ENCODE measurements around the gene AHSP. TPM values are rescaled to one million over a fixed set of nuclear protein-coding genes. Genes with fewer than 3 reads are reported as not detected.
"Not testable (repeated sequence)": the region's sequence is repeated elsewhere in the genome, so short reads cannot be mapped to it uniquely, and the experiment has no call there.

AHSP gene
- total RNA-seq: not detected in 2 replicates

GRCh38 chr16:31527734-31528274 lies at the start of gene AHSP:
Gene AHSP, plus strand, starts transcription at chr16:31527900. Its CDS starts 240 bp downstream, at chr16:31528140.
- no peaks in the 10 kb centered on the region for H3K4me1 Mint-ChIP-seq (ENCODE audit: low read depth)
- H3K27me3 Mint-ChIP-seq (ENCODE audit: insufficient read depth): peaks cover 12% of the 10 kb centered on the region
- DNase-seq (ENCODE audit: low spot score): no peak
- no peaks in the 10 kb centered on the region for H3K9me3 Mint-ChIP-seq
- intact Hi-C loops (cut with micrococcal nuclease): no loop called here
- no peaks in the 10 kb centered on the region for H3K36me3 Mint-ChIP-seq (ENCODE audit: low read depth)
- no peak within 1 kb of the TSS for H3K27ac Mint-ChIP-seq
- H3K4me3 Mint-ChIP-seq: no peak within 1 kb of the TSS

- DNase-seq (ENCODE audit: low spot score): no peak
- Mint-ChIP-seq H3K27ac (no peak overlapping the region), H3K4me1 (ENCODE audit: low read depth) (peaks cover 14% of the 10 kb centered on the region), H3K27me3 (ENCODE audit: insufficient read depth) (peaks cover 36% of the 10 kb centered on the region), H3K9me3 (no peaks in the 10 kb centered on the region), H3K36me3 (ENCODE audit: low read depth) (no peaks in the 10 kb centered on the region), H3K4me3 (no peak overlapping the region)
- intact Hi-C loops (cut with micrococcal nuclease): loop anchor here (10.0 kb wide), 1 partner anchor 56 kb away; no protein-coding TSS in a partner anchor
These were observed 48.7 kb upstream of the AHSP start for GRCh38 chr16:31478956-31479355.

- H3K27me3 Mint-ChIP-seq (ENCODE audit: insufficient read depth): peaks cover 33% of the 10 kb centered on the region
- H3K27ac Mint-ChIP-seq: no peak overlapping the region
- peaks cover 14% of the 10 kb centered on the region for H3K4me1 Mint-ChIP-seq (ENCODE audit: low read depth)
- intact Hi-C loops (cut with micrococcal nuclease): loop anchor here (10.0 kb wide), 1 partner anchor 55 kb away; no protein-coding TSS in a partner anchor
- no peaks in the 10 kb centered on the region for H3K9me3 Mint-ChIP-seq
- no peak overlapping the region for H3K4me3 Mint-ChIP-seq
- DNase-seq (ENCODE audit: low spot score): no peak
- no peaks in the 10 kb centered on the region for H3K36me3 Mint-ChIP-seq (ENCODE audit: low read depth)
These were observed 47.9 kb upstream of the AHSP start for GRCh38 chr16:31479751-31480150.

- Mint-ChIP-seq H3K27ac (no peak overlapping the region), H3K4me1 (ENCODE audit: low read depth) (peaks cover 14% of the 10 kb centered on the region), H3K9me3 (no peaks in the 10 kb centered on the region), H3K4me3 (no peak overlapping the region), H3K36me3 (ENCODE audit: low read depth) (no peaks in the 10 kb centered on the region), H3K27me3 (ENCODE audit: insufficient read depth) (peaks cover 34% of the 10 kb centered on the region)
- intact Hi-C loops (cut with micrococcal nuclease): no loop called here
- DNase-seq (ENCODE audit: low spot score): no peak
These were observed 46.7 kb upstream of the AHSP start for GRCh38 chr16:31480851-31481536.

- Mint-ChIP-seq H3K27me3 (ENCODE audit: insufficient read depth) (peaks cover 43% of the 10 kb centered on the region), H3K4me3 (no peak within 1 kb of the TSS), H3K36me3 (ENCODE audit: low read depth) (no peaks in the 10 kb centered on the region), H3K9me3 (no peaks in the 10 kb centered on the region), H3K4me1 (ENCODE audit: low read depth) (peaks cover 3% of the 10 kb centered on the region), H3K27ac (no peak within 1 kb of the TSS)
- DNase-seq (ENCODE audit: low spot score): no peak
- intact Hi-C loops (cut with micrococcal nuclease): no loop called here
These were observed 44.6 kb upstream of the AHSP start, which contains the start of gene SLC5A2 for GRCh38 chr16:31483081-31483480. Gene SLC5A2, plus strand, starts transcription at chr16:31483123. Its CDS starts 14 bp downstream, at chr16:31483137.

- H3K27ac Mint-ChIP-seq; DNase-seq (ENCODE audit: low spot score); H3K4me3 Mint-ChIP-seq; H3K9me3 Mint-ChIP-seq; H3K36me3 Mint-ChIP-seq (ENCODE audit: low read depth); intact Hi-C loops (cut with micrococcal nuclease); H3K4me1 Mint-ChIP-seq (ENCODE audit: low read depth): not testable (repeated sequence)
- peaks cover 41% of the 10 kb centered on the region for H3K27me3 Mint-ChIP-seq (ENCODE audit: insufficient read depth)
These were observed 43.7 kb upstream of the AHSP start for GRCh38 chr16:31484048-31484447.

GRCh38 chr16:31484491-31485171 lies 43.1 kb upstream of the AHSP start:
- H3K9me3 Mint-ChIP-seq: no peaks in the 10 kb centered on the region

GRCh38 chr16:31485571-31485970 lies 42.1 kb upstream of the AHSP start:
- Mint-ChIP-seq H3K27me3 (ENCODE audit: insufficient read depth) (peaks cover 32% of the 10 kb centered on the region), H3K36me3 (ENCODE audit: low read depth) (no peaks in the 10 kb centered on the region), H3K4me3 (peak overlapping the region; percentile 50), H3K9me3 (no peaks in the 10 kb centered on the region), H3K4me1 (ENCODE audit: low read depth) (no peaks in the 10 kb centered on the region), H3K27ac (no peak overlapping the region)
- no peak for DNase-seq (ENCODE audit: low spot score)
- intact Hi-C loops (cut with micrococcal nuclease): no loop called here

More at GRCh38 chr16:31484491-31485171, 43.1 kb upstream of the AHSP start:
- no peaks in the 10 kb centered on the region for H3K36me3 Mint-ChIP-seq (ENCODE audit: low read depth)
- no peak for DNase-seq (ENCODE audit: low spot score)
- no peaks in the 10 kb centered on the region for H3K4me1 Mint-ChIP-seq (ENCODE audit: low read depth)
- peaks cover 39% of the 10 kb centered on the region for H3K27me3 Mint-ChIP-seq (ENCODE audit: insufficient read depth)
- intact Hi-C loops (cut with micrococcal nuclease): no loop called here
- H3K4me3 Mint-ChIP-seq: no peak overlapping the region
- H3K27ac Mint-ChIP-seq: no peak overlapping the region

- H3K27ac Mint-ChIP-seq: peak overlapping the region; percentile 75
- H3K36me3 Mint-ChIP-seq (ENCODE audit: low read depth): peaks cover 2% of the 10 kb centered on the region
- H3K4me1 Mint-ChIP-seq (ENCODE audit: low read depth): no peaks in the 10 kb centered on the region
- intact Hi-C loops (cut with micrococcal nuclease): loop anchor here (2.0 kb wide), 1 partner anchor 23 kb away; the partner anchor contains the start of gene RUSF1
- peaks cover 27% of the 10 kb centered on the region for H3K27me3 Mint-ChIP-seq (ENCODE audit: insufficient read depth)
- DNase-seq (ENCODE audit: low spot score): no peak
- no peaks in the 10 kb centered on the region for H3K9me3 Mint-ChIP-seq
- H3K4me3 Mint-ChIP-seq: peak overlapping the region; percentile 50
These were observed 41.7 kb upstream of the AHSP start for GRCh38 chr16:31486045-31486444.

- intact Hi-C loops (cut with micrococcal nuclease): loop anchor here (1.0 to 2.0 kb wide), 2 partner anchors 10 to 22 kb away; partner anchors contain the start of gene RUSF1
- H3K36me3 Mint-ChIP-seq (ENCODE audit: low read depth): peaks cover 2% of the 10 kb centered on the region
- no peaks in the 10 kb centered on the region for H3K4me1 Mint-ChIP-seq (ENCODE audit: low read depth)
- H3K9me3 Mint-ChIP-seq: no peaks in the 10 kb centered on the region
- DNase-seq (ENCODE audit: low spot score): no peak
- no peak overlapping the region for H3K27ac Mint-ChIP-seq
- H3K27me3 Mint-ChIP-seq (ENCODE audit: insufficient read depth): peaks cover 27% of the 10 kb centered on the region
- peak overlapping the region; percentile 87 for H3K4me3 Mint-ChIP-seq
These were observed 40.5 kb upstream of the AHSP start for GRCh38 chr16:31487071-31487719.

- H3K36me3 Mint-ChIP-seq (ENCODE audit: low read depth): peaks cover 2% of the 10 kb centered on the region
- H3K4me1 Mint-ChIP-seq (ENCODE audit: low read depth): no peaks in the 10 kb centered on the region
- peak overlapping the region; percentile 87 for H3K4me3 Mint-ChIP-seq
- peaks cover 24% of the 10 kb centered on the region for H3K27me3 Mint-ChIP-seq (ENCODE audit: insufficient read depth)
- intact Hi-C loops (cut with micrococcal nuclease): loop anchor here (1.0 to 2.0 kb wide), 3 partner anchors 11 to 29 kb away; partner anchors contain the start of genes ARMC5 and RUSF1
- peak; percentile 59 for DNase-seq (ENCODE audit: low spot score)
- H3K9me3 Mint-ChIP-seq: no peaks in the 10 kb centered on the region
- no peak overlapping the region for H3K27ac Mint-ChIP-seq
These were observed 39.8 kb upstream of the AHSP start for GRCh38 chr16:31487720-31488467.

Measured in activated T-helper 1 cell treated with anti-CD3 and anti-CD28 coated beads, Interleukin-12 subunit alpha, Interleukin-12 subunit beta, Interleukin-2, Interleukin-4 antibody, amounts not matched to agents 30 ng/mL and 10 ng/mL and 1 ng/mL, durations not matched to agents 14 hours and 24 hours and 36 hours (primary cell).